B cell (primary cell): ENCODE results near the gene PCGF2. TPM values are rescaled to one million over a fixed set of nuclear protein-coding genes. Genes with fewer than 3 reads are reported as not detected.

Experiments
- ATAC-seq: fragments of 200-7000 bp; cut with Tn5 transposase; one replicate; pipeline ENCODE4 v1.10.0; 2021; ENCODE audit warnings: low read depth, mild to moderate bottlenecking, moderate number of reproducible peaks, moderate library complexity
- CTCF ChIA-PET: fragments of 350-600 bp; sonication (Branson Sonifier 250); formaldehyde crosslinking; loops from one replicate; lab custom pipeline; 2021; ENCODE audit warnings: antibody characterized with exemption, inconsistent platforms; lab: Charles Lee
- POLR2A ChIA-PET: fragments of 350-600 bp; sonication (Branson Sonifier 250); formaldehyde crosslinking; loops from one replicate; lab custom pipeline; 2021; ENCODE audit warnings: antibody characterized with exemption; lab: Charles Lee
- DNase-seq: peaks from one replicate; pipeline ENCODE4 v3.0.0; 2013
- H2AFZ ChIP-seq: 2 replicates; pipeline ENCODE4 v1.6.1; 2012; ENCODE audit warnings: mild to moderate bottlenecking, low read depth, low read length; ENCODE audit not compliant: insufficient read depth, poor library complexity, severe bottlenecking
- H3K27ac ChIP-seq, 2 donors: 1 replicate in 1 of 2; 2 replicates in 1 of 2; pipeline ENCODE4 v1.5.1; 2012 to 2013; ENCODE audit warnings: low read length in 2 of 2, mild to moderate bottlenecking in 2 of 2, moderate library complexity in 1 of 2
- H3K27me3 ChIP-seq, 4 experiments: fragments of 200-600 bp in 1 of 4; sonication (generic) in 1 of 4; replicated peaks in 1 of 4; 1 replicate in 2 of 4; 2 replicates in 2 of 4; pipeline versions ENCODE4 v1.6.1 to v1.7.0; 2013 to 2016; ENCODE audit warnings: low read length in 3 of 4, mild to moderate bottlenecking in 2 of 4, mixed read lengths in 1 of 4, moderate library complexity in 1 of 4; ENCODE audit not compliant: insufficient read depth in 4 of 4, control insufficient read depth in 3 of 4; ENCODE audit errors: control extremely low read depth in 1 of 4
- H3K36me3 ChIP-seq, 2 experiments: replicated peaks in 1 of 2; 1 replicate in 1 of 2; 2 replicates in 1 of 2; pipeline versions ENCODE4 v1.6.1 to v1.7.1; 2013; ENCODE audit warnings: low read length in 1 of 2; ENCODE audit not compliant: insufficient read depth in 2 of 2, control insufficient read depth in 1 of 2; ENCODE audit errors: control extremely low read depth in 1 of 2, extremely low read depth in 1 of 2
- H3K4me1 ChIP-seq, 2 donors: fragments of 200-600 bp in 1 of 2; sonication (generic) in 1 of 2; 1 replicate in 1 of 2; 2 replicates in 1 of 2; pipeline versions ENCODE4 v1.5.1 to v1.6.1; 2013 to 2017; ENCODE audit warnings: low read length in 2 of 2; ENCODE audit not compliant: control insufficient read depth in 2 of 2, insufficient read depth in 2 of 2
- H3K4me2 ChIP-seq: replicated peaks from 2 replicates; pipeline ENCODE3; 2012; ENCODE audit warnings: mild to moderate bottlenecking, low read depth, low read length; ENCODE audit not compliant: poor library complexity, severe bottlenecking
- H3K4me3 ChIP-seq, 5 experiments: fragments of 200-600 bp in 1 of 5; sonication (generic) in 1 of 5; 1 replicate in 3 of 5; 2 replicates in 2 of 5; pipeline versions ENCODE4 v1.5.1 to v1.7.0; 2011 to 2016; ENCODE audit warnings: low read length in 4 of 5, mild to moderate bottlenecking in 4 of 5, low read depth in 2 of 5, control low read depth in 1 of 5, moderate library complexity in 1 of 5; ENCODE audit not compliant: insufficient read depth in 1 of 5; ENCODE audit errors: control extremely low read depth in 1 of 5, extremely low read depth in 1 of 5
- H3K79me2 ChIP-seq: fragments of 200-600 bp; sonication (generic); one replicate; pipeline ENCODE4 v1.6.0; 2016; ENCODE audit warnings: low read length; ENCODE audit not compliant: control insufficient read depth, insufficient read depth
- H3K9ac ChIP-seq: fragments of 200-600 bp; sonication (generic); 2 replicates; pipeline ENCODE4 v1.6.1; 2017; ENCODE audit warnings: mild to moderate bottlenecking, low read length, moderate library complexity
- H3K9me3 ChIP-seq, 3 donors: one replicate each; pipeline versions ENCODE4 v1.6.1 to v1.7.1; 2013; ENCODE audit warnings: low read length in 2 of 3; ENCODE audit not compliant: control insufficient read depth in 2 of 3, insufficient read depth in 1 of 3; ENCODE audit errors: control extremely low read depth in 1 of 3
- H4K20me1 ChIP-seq: 2 replicates; pipeline ENCODE4 v1.6.0; 2012; ENCODE audit warnings: mild to moderate bottlenecking, low read length; ENCODE audit not compliant: insufficient read depth, control insufficient read depth, poor library complexity, severe bottlenecking
- H3K27ac Mint-ChIP-seq: one replicate; pipeline ENCODE4 v1.8.0; 2021; ENCODE audit warnings: mixed read lengths
- H3K27me3 Mint-ChIP-seq: one replicate; pipeline ENCODE4 v1.8.0; 2021; ENCODE audit warnings: mixed read lengths
- H3K4me1 Mint-ChIP-seq: one replicate; pipeline ENCODE4 v1.8.0; 2021; ENCODE audit warnings: mixed read lengths
- H3K4me3 Mint-ChIP-seq: one replicate; pipeline ENCODE4 v1.8.0; 2021; ENCODE audit warnings: mixed read lengths
- H3K9me3 Mint-ChIP-seq: one replicate; pipeline ENCODE4 v1.8.0; 2022; ENCODE audit warnings: mixed read lengths; ENCODE audit not compliant: insufficient read depth
- EZH2 ChIP-seq: IDR thresholded peaks from 2 replicates; pipeline ENCODE4 v1.6.1; 2012; ENCODE audit warnings: borderline replicate concordance, low read depth, mild to moderate bottlenecking, moderate library complexity, low read length; ENCODE audit not compliant: insufficient read depth, poor library complexity, severe bottlenecking
- WGBS: methylation state at CpG from one replicate; pipeline ENCODE4 v1.1.5; 2013; ENCODE audit warnings: missing lambda C conversion rate; ENCODE audit not compliant: insufficient coverage; 5-methylcytosine and 5-hydroxymethylcytosine counted together
- intact Hi-C: fragments of 100-400 bp; cut with micrococcal nuclease; formaldehyde crosslinking; loops from one replicate; pipeline ENCODE4 v1.10.0; 2022
- polyA plus RNA-seq: library from polyadenylated mRNA; depleted of rRNA; stranded (reverse); fragments of >200 nt; gene quantifications from 2 replicates; pipeline ENCODE4 v1.2.3, GENCODE V29; 2012
- total RNA-seq, 2 donors: library from RNA; stranded (reverse); fragments of 120-200 nt in 1 of 2; gene quantifications; 1 replicate in 1 of 2; 2 replicates in 1 of 2; pipeline versions ENCODE4 v1.2.3 to v1.2.4, GENCODE V29; 2013 to 2022
- TF ChIP-seq, protein P1 (sequence below): fragments of 200-600 bp; IDR thresholded peaks from one replicate; pipeline ENCODE4 v1.8.0; 2022; ENCODE audit warnings: antibody characterized with exemption, mild to moderate bottlenecking

Gene PCGF2
- total and polyA plus RNA-seq, 2 donors (not counting 1 experiment from before 2014, with no cell fraction given), result 0.04 TPM; not detected in 1

DNA sequence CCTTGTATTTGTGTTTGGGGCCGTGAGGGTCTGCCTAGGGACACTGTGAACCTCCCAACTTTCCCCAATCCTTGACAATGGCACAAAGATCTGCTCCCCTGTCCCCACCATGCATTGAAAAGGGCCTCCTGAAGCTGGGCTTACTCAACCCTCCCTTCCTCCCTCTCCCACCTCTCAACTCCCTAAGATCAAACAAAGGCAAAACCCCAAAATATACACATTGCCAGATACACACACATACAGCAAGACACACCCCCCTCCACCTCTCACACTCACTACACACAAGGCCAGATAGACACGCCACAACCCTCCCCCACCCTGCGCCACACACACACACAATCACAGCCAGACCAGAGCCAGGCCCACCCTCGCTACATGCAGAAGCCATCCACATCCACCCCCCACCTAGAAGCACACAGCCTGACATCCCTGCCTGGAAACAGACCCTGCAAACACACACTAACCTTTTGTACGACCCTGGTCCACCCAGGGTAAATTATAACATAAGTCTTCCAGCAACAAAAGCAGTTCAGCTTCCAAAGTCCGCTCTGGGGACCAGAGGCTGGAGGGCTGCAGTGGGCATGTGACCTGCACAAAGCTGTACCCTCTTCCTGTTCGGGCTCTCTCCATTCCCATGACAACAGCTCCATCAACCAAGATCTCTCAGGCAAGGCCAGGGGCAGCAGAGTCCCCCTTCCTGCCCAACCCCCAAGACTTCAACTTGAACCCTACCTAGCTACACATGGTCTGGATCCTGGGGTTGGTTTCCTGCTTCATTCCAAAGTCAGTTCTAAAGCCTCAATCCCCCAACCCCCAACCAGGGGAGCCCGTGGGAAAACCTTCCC lies 1.9 kb downstream of the PCGF2 start:
- peak overlapping the region in 2 of 5 experiments; percentile 51 to 65 for H3K4me3 ChIP-seq
- CTCF ChIA-PET, result interaction anchor here (0.8 to 3.2 kb wide), 4 partner anchors 10 to 69 kb away, joined by 3 to 20 read pairs (median 4); no protein-coding TSS in a partner anchor
- H3K4me2 ChIP-seq, result peak overlapping the region; percentile 79
- no peaks in the 10 kb centered on the region for H3K36me3 ChIP-seq
- H3K4me1 ChIP-seq, result peaks cover 55 to 58% of the 10 kb centered on the region in 2 donors
- no peak overlapping the region for H3K27ac Mint-ChIP-seq
- DNase-seq (no peak), ATAC-seq (no peak)
- H3K79me2 ChIP-seq, result peaks cover 4% of the 10 kb centered on the region
- no peaks in the 10 kb centered on the region for H3K9me3 Mint-ChIP-seq
- POLR2A ChIA-PET, result interaction anchor here (1.6 kb wide), 1 partner anchor 16 kb away, joined by 7 read pairs; the partner anchor contains the start of gene CISD3
- peak overlapping the region; percentile 92 for H3K4me3 Mint-ChIP-seq
- H3K4me1 Mint-ChIP-seq, result peaks cover 40% of the 10 kb centered on the region
- peaks cover 0 to 54% (median 24%) of the 10 kb centered on the region in 4 experiments for H3K27me3 ChIP-seq
- H3K27me3 Mint-ChIP-seq, result peaks cover 32% of the 10 kb centered on the region
- H2AFZ ChIP-seq, result no peak overlapping the region
- H4K20me1 ChIP-seq, result peaks cover 13% of the 10 kb centered on the region
- peaks cover 0 to 9% (median 0%) of the 10 kb centered on the region in 3 donors for H3K9me3 ChIP-seq
- H3K9ac ChIP-seq, result peak overlapping the region; percentile 66
- intact Hi-C loops, result no loop called here
- 79% methylated on average over 7 of the region's 8 CpGs for WGBS
- TF ChIP-seq, protein P1, sequence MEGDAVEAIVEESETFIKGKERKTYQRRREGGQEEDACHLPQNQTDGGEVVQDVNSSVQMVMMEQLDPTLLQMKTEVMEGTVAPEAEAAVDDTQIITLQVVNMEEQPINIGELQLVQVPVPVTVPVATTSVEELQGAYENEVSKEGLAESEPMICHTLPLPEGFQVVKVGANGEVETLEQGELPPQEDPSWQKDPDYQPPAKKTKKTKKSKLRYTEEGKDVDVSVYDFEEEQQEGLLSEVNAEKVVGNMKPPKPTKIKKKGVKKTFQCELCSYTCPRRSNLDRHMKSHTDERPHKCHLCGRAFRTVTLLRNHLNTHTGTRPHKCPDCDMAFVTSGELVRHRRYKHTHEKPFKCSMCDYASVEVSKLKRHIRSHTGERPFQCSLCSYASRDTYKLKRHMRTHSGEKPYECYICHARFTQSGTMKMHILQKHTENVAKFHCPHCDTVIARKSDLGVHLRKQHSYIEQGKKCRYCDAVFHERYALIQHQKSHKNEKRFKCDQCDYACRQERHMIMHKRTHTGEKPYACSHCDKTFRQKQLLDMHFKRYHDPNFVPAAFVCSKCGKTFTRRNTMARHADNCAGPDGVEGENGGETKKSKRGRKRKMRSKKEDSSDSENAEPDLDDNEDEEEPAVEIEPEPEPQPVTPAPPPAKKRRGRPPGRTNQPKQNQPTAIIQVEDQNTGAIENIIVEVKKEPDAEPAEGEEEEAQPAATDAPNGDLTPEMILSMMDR, result no peak
- no peak for TF ChIP-seq EZH2
- no peak overlapping the region for H3K27ac ChIP-seq

DNA sequence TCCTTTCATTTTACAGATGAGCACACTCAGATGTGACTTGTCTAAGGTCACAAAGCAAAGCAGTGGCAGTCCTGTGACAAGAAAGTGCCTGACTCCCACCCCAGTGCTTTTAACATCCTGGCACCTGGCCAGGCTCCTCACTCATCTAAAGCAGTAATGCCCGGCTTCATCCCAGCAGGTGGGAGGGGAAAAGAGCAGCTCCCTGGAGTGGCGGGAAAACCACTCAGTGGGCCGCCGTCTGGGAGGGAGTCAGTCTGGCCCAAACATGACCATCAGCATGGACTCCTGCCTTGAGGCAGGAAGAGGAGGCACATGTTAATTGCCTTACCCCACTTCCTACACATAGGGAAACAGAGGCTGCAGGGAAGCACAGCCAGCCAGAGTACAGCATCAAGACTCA lies 2.6 kb downstream of the PCGF2 start:
- Histone ChIP-seq H4K20me1 (peaks cover 10% of the 10 kb centered on the region), H3K27me3 (peaks cover 0 to 49% (median 19%) of the 10 kb centered on the region in 4 experiments), H3K36me3 (no peaks in the 10 kb centered on the region), H3K9ac (no peak overlapping the region), H3K27ac (no peak overlapping the region), H3K4me1 (peaks cover 49 to 51% of the 10 kb centered on the region in 2 donors), H3K79me2 (peaks cover 4% of the 10 kb centered on the region), H3K9me3 (peaks cover 0 to 9% (median 0%) of the 10 kb centered on the region in 3 donors), H2AFZ (no peak overlapping the region), H3K4me3 (no peak overlapping the region), H3K4me2 (no peak overlapping the region)
- Mint-ChIP-seq H3K9me3 (no peaks in the 10 kb centered on the region), H3K27me3 (peaks cover 25% of the 10 kb centered on the region), H3K4me3 (no peak overlapping the region), H3K27ac (no peak overlapping the region), H3K4me1 (peaks cover 33% of the 10 kb centered on the region)
- 60% methylated on average over 1 of the region's 4 CpGs for WGBS
- TF ChIP-seq, protein P1, result no peak
- no peak for TF ChIP-seq EZH2
- DNase-seq (no peak), ATAC-seq (no peak)
- intact Hi-C loops, result no loop called here
- ChIA-PET CTCF (interaction anchor here (3.2 kb wide), 1 partner anchor 11 kb away, joined by 20 read pairs; no protein-coding TSS in a partner anchor), POLR2A (interaction anchor here (1.6 kb wide), 1 partner anchor 15 kb away, joined by 7 read pairs; the partner anchor contains the start of gene CISD3)
